Duodenal mucosa (tissue), 2 donors: ENCODE results near the gene SLX4IP.
A peak's percentile ranks its signal among the peaks of the same experiment; 100 is the strongest.

Experiments
- H3K27ac ChIP-seq: one replicate; pipeline ENCODE4 v1.7.0; 2013; ENCODE audit warnings: low read depth, low read length
- H3K27me3 ChIP-seq, 2 donors: one replicate each; pipeline ENCODE4 v1.7.0; 2013; ENCODE audit warnings: low read length in 2 of 2, control low read depth in 1 of 2; ENCODE audit not compliant: insufficient read depth in 2 of 2, control insufficient read depth in 1 of 2
- H3K36me3 ChIP-seq, 2 donors: one replicate each; pipeline ENCODE4 v1.7.0; 2013; ENCODE audit warnings: low read length in 2 of 2, control low read depth in 1 of 2; ENCODE audit not compliant: insufficient read depth in 2 of 2, control insufficient read depth in 1 of 2
- H3K4me1 ChIP-seq, 2 donors: one replicate each; pipeline ENCODE4 v1.7.0; 2013; ENCODE audit warnings: low read length in 2 of 2, control low read depth in 1 of 2; ENCODE audit not compliant: insufficient read depth in 2 of 2, control insufficient read depth in 1 of 2
- H3K4me3 ChIP-seq, 2 donors: one replicate each; pipeline ENCODE4 v1.7.0; 2013; ENCODE audit warnings: low read length in 2 of 2, low read depth in 1 of 2
- H3K9ac ChIP-seq, 2 donors: one replicate each; pipeline ENCODE4 v1.7.0; 2013; ENCODE audit warnings: low read length in 2 of 2, low read depth in 1 of 2
- H3K9me3 ChIP-seq, 2 donors: one replicate each; pipeline ENCODE4 v1.7.0; 2013; ENCODE audit warnings: low read length in 2 of 2, control low read depth in 1 of 2; ENCODE audit not compliant: control insufficient read depth in 1 of 2

SLX4IP gene

DNA sequence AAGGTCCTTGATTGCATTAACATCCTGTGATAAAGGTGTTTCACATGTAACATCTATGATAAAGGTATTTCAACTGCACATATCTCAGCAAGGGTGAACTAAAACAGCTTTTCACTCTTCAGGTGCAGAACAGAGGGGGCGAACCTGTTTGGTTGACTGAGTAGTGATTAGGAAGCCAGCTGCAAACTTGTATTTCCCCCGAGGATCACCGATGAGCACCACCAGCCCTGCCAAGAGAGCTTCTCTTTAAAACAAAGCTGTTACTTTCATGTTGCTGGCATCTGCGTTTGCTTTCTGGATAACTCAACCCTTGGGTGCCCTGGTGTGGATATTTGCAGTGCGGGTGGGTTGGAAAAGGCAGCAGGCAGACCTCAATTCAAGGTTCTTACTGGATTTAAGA lies 199.1 kb downstream of the SLX4IP start:
- H3K36me3 ChIP-seq = peaks cover under 1 to 20% of the 10 kb centered on the region in 2 donors
- H3K9me3 ChIP-seq = no peaks in the 10 kb centered on the region
- no peaks in the 10 kb centered on the region for H3K27me3 ChIP-seq
- peaks cover 0 to 20% of the 10 kb centered on the region in 2 donors for H3K4me1 ChIP-seq
- no peak overlapping the region for H3K4me3 ChIP-seq
- no peak overlapping the region for H3K9ac ChIP-seq
- no peak overlapping the region for H3K27ac ChIP-seq

DNA sequence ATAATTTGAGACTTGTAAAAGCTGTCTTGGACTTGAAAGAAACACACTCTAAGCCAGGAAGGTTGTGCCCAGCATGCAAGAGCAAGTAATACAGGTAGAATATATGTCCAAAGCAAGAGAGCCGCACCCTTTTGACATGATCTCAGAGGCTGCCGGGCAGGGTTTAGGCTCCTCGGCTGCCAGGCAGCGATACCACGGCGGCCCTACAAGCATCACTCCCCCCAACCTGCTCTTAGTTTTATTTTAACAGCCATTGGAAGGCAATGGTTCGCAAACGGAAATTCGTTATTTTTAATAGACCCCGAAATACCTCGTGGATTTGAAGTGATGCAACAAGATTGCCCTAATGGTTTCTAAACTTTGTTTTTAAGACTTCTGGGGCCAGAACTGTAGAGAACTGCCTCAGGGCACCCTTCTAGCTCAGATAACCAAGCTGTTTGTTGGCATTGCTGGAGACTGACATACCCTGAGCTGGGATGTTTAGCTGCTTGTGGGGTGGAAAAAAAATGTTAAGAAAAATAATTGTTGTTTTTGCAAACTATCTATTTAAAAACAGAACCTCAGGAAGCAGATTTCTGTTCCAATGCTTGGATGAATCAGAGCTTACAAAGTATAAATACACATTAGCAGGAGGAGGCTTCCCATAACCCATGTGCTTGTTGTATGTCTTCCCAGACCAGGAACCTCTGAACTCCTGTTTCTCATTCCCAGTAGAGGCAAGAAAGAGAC lies 199.7 kb downstream of the SLX4IP start:
- peaks cover 0 to 20% of the 10 kb centered on the region in 2 donors for H3K4me1 ChIP-seq
- H3K9me3 ChIP-seq = no peaks in the 10 kb centered on the region
- H3K36me3 ChIP-seq = peaks cover 5 to 26% of the 10 kb centered on the region in 2 donors
- H3K9ac ChIP-seq = no peak overlapping the region
- no peaks in the 10 kb centered on the region for H3K27me3 ChIP-seq
- H3K4me3 ChIP-seq = no peak overlapping the region
- no peak overlapping the region for H3K27ac ChIP-seq

DNA sequence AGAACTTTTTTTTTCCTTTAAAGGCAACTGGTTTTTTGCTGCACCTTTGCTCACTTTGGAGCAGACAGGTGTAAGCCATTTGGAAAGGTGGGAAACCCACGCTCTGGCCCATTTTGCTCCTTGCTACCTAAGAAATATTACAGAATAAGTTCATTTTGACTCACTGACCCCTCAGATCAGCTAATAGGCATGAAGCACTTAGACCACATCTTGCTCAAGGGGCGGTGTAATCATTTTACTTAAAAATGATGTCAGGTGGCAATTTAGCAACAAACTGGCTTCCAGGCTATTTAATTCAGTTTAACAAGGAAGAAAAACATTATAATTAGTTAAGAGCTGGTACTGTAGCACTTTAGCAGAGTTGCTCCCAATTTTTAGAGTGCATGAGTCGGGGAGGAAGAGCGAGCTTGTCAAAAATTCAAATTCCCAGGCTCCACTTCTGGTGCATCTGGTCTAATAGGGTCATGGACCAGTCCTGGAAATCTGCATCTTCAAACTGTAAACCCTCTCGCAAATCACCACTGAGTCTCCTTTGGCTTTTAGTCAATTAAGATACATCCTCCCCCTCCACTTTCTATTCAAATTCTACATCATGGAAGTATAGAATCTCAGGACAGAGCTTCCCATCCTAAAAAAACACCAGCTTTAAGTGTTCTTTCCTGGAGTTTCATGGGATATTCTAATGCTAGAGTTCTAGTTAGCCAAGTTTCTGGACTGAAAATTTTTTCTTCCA lies 200.5 kb downstream of the SLX4IP start:
- H3K4me3 ChIP-seq = no peak overlapping the region
- H3K27ac ChIP-seq = no peak overlapping the region
- H3K4me1 ChIP-seq = peaks cover 0 to 20% of the 10 kb centered on the region in 2 donors
- no peaks in the 10 kb centered on the region for H3K9me3 ChIP-seq
- H3K9ac ChIP-seq = no peak overlapping the region
- H3K27me3 ChIP-seq = no peaks in the 10 kb centered on the region
- peaks cover 13 to 34% of the 10 kb centered on the region in 2 donors for H3K36me3 ChIP-seq

DNA sequence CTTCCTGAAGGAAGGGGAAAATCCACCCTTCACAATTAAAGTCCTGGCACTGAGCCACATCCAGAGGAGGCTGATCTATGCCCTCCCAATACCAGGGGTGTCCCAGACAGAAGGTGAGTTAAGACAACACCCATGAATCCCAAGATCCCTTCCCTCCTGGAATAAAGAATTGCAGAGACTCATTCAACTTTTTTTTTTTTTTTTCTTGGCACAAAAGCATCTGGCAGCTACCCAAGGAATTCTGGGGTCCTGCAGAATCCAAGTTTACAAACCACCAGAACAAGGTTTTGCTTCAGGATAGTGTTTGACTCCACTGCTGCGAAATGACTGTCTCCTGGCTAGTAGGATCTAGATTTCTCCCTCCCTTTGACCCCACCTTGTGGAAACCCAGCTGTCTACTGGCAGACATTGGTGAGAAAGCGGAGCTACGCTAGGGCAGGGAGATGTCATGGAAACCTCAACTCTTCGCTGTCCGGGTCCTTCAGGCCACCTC lies 201.3 kb downstream of the SLX4IP start:
- Histone ChIP-seq H3K9ac (no peak overlapping the region), H3K36me3 (peaks cover 21 to 41% of the 10 kb centered on the region in 2 donors), H3K4me1 (peaks cover 0 to 20% of the 10 kb centered on the region in 2 donors), H3K4me3 (no peak overlapping the region), H3K9me3 (no peaks in the 10 kb centered on the region), H3K27ac (peak overlapping the region; percentile 3), H3K27me3 (no peaks in the 10 kb centered on the region)

DNA sequence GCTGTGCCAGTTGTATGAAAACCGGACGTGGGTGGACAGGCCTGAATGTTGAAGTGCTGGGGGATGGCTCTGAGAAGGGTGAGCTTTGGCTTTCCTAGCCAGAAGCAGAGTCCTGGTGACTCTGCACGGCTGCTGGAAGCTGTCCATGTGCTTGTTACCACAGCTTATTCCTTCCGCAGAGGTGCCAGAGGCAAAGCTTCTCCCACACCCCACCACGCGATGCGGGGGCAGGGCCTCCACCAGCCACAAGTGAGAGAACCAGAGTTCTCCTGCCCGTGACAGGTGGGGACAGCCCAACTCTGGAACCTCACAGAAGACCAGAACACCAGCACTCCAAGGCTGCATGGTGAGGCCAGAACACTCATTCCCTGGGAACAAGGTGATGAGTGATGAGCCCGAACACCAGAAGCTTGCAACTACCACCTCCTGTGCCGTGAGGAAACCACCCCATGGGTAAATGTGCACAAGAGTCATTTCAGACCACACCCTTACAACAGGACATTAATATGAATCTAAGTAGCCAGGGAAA lies 202.0 kb downstream of the SLX4IP start:
- Histone ChIP-seq H3K27ac (peak overlapping the region; percentile 1), H3K27me3 (no peaks in the 10 kb centered on the region), H3K4me1 (peaks cover 0 to 20% of the 10 kb centered on the region in 2 donors), H3K9ac (no peak overlapping the region), H3K9me3 (no peaks in the 10 kb centered on the region), H3K4me3 (no peak overlapping the region), H3K36me3 (peaks cover 26 to 49% of the 10 kb centered on the region in 2 donors)

DNA sequence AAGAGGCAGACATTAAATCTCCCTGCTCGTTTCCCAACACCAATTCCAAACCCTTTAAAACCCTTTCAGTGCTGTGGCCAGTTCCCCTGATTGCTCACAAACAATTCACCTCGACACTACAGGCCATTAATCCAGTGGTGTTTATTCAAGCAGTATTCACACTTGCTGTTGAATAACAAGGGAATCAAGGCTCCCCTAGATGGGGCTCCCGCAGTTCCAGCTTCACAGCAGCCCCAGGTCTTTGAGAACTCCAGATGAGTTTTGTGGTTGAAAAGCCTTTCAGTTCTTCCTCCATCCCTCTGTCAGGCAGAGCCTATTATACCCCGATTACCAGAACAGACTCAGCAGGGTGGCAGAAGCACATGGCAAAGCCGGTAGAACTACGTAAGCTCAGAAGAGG lies 202.5 kb downstream of the SLX4IP start:
- Histone ChIP-seq H3K9me3 (no peaks in the 10 kb centered on the region), H3K4me3 (no peak overlapping the region), H3K4me1 (peaks cover 0 to 20% of the 10 kb centered on the region in 2 donors), H3K27me3 (no peaks in the 10 kb centered on the region), H3K9ac (no peak overlapping the region), H3K36me3 (peaks cover 31 to 53% of the 10 kb centered on the region in 2 donors), H3K27ac (no peak overlapping the region)

DNA sequence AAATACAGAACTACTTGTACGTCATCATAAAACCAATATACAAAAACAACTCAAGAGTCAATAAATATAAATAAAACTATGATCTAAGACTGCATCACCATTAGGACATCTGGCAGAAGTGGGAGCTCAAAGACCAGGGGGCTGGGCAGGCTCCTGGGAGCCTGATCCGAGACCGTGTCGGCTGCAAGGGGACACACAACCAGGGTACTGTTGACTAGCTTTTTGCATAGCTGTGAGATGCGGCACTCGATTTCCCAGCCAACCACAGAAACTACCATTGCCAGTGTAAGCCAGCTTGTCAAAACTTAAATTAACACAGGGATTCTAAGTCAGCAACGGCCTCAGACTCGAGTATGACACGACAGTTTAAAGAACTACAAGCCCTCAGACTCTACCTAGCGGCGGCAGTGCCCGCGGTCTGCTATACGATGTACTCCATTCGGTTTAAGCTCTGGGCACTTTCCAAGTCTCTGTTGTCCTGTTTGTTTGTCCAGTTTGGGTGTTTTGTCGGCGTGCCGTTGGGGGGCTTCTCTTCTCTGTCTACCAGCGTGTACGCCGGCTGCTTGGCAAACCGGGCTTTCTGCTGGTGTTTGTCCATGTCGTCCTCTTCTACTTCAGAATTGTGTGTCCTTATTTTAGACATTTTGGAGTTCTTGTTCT lies 204.1 kb downstream of the SLX4IP start:
- H3K9me3 ChIP-seq = no peaks in the 10 kb centered on the region
- H3K36me3 ChIP-seq = peaks cover 46 to 70% of the 10 kb centered on the region in 2 donors
- H3K27me3 ChIP-seq = no peaks in the 10 kb centered on the region
- no peak overlapping the region for H3K4me3 ChIP-seq
- no peak overlapping the region for H3K9ac ChIP-seq
- peaks cover 0 to 20% of the 10 kb centered on the region in 2 donors for H3K4me1 ChIP-seq
- no peak overlapping the region for H3K27ac ChIP-seq

DNA sequence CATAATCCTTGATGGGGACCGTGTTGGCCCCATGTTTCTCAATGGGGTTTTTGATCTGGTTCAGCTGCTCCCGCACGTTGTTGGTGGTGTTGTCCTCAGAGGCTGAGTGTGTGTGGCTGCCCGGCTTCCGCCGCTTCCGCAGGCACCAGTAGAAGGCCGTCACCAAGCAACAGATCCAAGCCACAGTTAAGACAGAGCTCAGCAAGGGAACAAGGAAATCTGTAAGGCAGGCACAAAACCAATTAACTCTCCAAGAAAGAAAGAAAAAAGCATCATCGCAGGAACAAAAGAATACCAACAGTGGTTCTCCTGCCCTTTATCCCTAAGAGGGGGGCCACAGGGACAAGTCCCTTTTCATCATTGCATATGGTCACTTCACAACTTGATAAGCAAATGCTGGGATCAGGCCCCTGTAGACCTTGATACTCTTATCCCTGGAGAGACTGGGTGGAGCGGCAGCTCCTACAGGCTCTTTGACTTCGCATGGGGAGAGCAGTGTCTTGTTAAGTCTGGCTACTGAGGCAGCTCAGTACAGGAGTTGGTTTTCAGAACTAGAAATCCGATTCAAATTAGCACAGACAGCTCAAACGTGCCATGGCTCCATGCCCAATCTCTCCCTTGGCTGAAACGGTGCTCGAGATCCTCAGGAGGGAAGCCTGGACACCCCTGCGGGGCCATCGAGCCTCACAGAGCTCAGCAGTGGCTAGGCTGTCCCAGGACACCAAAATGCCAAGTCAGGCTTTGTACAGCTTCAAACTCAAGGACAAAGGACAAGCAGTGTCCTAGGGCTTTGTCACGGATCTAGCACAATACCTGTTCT lies 204.8 kb downstream of the SLX4IP start:
- H3K9me3 ChIP-seq = no peaks in the 10 kb centered on the region
- H3K27me3 ChIP-seq = no peaks in the 10 kb centered on the region
- no peak overlapping the region for H3K4me3 ChIP-seq
- H3K4me1 ChIP-seq = peaks cover 0 to 20% of the 10 kb centered on the region in 2 donors
- H3K27ac ChIP-seq = peak overlapping the region; percentile 21
- H3K9ac ChIP-seq = no peak overlapping the region
- H3K36me3 ChIP-seq = peaks cover 53 to 77% of the 10 kb centered on the region in 2 donors

DNA sequence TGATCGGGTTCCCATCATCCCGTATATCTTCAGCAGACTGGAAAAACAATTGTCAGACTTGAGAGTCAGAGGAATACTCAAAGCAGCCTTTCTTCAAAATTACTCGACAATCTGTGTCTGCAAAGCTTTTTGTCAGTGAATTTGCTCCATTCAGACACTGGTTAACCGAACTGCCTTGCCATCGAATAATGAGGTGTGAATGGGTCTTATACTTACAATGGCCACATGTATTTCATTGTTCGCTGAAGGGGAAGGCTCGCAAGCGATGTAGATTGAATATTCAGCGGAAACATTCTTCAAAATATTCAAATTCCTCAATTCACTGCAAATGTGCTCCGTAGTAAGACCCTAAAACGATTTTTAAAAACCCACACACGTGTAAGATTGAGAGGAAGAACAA lies 205.8 kb downstream of the SLX4IP start:
- Histone ChIP-seq H3K9me3 (no peaks in the 10 kb centered on the region), H3K4me1 (peaks cover 0 to 14% of the 10 kb centered on the region in 2 donors), H3K4me3 (no peak overlapping the region), H3K27me3 (no peaks in the 10 kb centered on the region), H3K9ac (no peak overlapping the region), H3K27ac (no peak overlapping the region), H3K36me3 (peaks cover 63 to 87% of the 10 kb centered on the region in 2 donors)
